Measurements from ENCODE around the gene TBC1D10A. TPM values are rescaled to one million over a fixed set of nuclear protein-coding genes. Genes with fewer than 3 reads are reported as not detected.

Gene TBC1D10A
- total RNA-seq, 1 experiment from 2014 or later = 24.3 TPM

DNA sequence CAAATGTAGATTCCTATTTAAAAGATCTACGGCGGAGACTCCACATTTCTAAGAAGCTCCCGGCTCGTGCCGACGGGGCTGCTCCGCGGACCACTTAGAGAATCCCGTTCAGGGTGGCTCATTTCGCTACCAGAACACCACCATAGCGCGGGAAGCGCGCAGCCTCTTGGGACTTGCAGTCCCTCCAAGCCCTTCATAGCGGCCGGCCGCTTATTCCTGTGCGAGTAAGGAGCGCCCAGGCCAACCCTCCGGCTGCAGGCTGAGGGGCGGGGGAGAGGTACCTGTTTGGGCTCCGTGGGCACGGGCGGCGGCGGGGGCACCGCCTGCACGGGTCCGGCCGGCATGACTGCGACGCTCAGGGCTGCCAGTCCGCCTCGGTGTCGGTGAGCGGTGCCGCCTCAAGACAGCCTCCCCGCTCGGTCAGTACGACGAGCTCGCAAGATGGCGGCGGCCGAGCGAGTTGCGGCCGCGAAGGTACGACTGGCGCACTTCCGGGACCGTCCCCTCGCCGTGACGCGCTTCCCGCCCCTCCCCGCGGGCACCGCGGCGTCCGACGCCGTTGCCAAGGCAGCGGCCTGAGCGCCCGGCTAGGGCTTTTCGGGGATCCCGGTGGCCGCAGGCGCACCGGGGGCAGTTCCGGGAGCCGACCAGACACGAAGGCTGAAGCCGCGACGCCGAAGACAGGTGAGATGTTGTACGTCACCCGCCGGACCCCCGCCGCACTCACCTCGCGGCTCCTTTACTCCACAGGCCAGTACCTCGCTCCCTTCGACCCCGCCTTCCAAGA is 29.9 kb upstream of the TBC1D10A start, which contains the start of the genes CCDC157 and SF3A1:
Gene CCDC157, plus strand, starts transcription at position 559 of the 787 bp plus-strand sequence. CDS start 8,994 bp downstream, outside the sequence.
Gene SF3A1, minus strand, starts transcription at position 446 of the 787 bp plus-strand sequence. Its CDS starts 102 bp downstream, at position 344.
- TSS peak; percentile 67 for BruUV-seq (replicated peaks)
- Histone ChIP-seq H3K9me3 (ENCODE audit: insufficient read depth, low read depth) (no peaks in the 10 kb centered on the region), H3K4me3 (peak within 1 kb of the TSS; percentile 90), H2AFZ (peak within 1 kb of the TSS; percentile 89), H4K20me1 (ENCODE audit: insufficient read depth) (peaks cover 36% of the 10 kb centered on the region), H3K79me2 (ENCODE audit: low read depth) (peaks cover 47% of the 10 kb centered on the region), H3K36me3 (ENCODE audit: low read depth) (peaks cover 14% of the 10 kb centered on the region; the same call in 1 of the 2 replicates), H3F3A (ENCODE audit: insufficient read depth, low read depth) (peaks cover 3% of the 10 kb centered on the region; the same call in 1 of the 2 replicates), H3K4me1 (replicated peaks; ENCODE audit: insufficient read depth) (peaks cover 18% of the 10 kb centered on the region), H3K27me3 (ENCODE audit: insufficient read depth, low read depth) (no peaks in the 10 kb centered on the region), H3K4me2 (peak within 1 kb of the TSS; percentile 92), H3K27ac (peak within 1 kb of the TSS; percentile 74), H3K9me2 (ENCODE audit: insufficient read depth) (no peaks in the 10 kb centered on the region)
- peak; percentile 80 to 84 for DNase-seq
- TF ChIP-seq, protein P1, sequence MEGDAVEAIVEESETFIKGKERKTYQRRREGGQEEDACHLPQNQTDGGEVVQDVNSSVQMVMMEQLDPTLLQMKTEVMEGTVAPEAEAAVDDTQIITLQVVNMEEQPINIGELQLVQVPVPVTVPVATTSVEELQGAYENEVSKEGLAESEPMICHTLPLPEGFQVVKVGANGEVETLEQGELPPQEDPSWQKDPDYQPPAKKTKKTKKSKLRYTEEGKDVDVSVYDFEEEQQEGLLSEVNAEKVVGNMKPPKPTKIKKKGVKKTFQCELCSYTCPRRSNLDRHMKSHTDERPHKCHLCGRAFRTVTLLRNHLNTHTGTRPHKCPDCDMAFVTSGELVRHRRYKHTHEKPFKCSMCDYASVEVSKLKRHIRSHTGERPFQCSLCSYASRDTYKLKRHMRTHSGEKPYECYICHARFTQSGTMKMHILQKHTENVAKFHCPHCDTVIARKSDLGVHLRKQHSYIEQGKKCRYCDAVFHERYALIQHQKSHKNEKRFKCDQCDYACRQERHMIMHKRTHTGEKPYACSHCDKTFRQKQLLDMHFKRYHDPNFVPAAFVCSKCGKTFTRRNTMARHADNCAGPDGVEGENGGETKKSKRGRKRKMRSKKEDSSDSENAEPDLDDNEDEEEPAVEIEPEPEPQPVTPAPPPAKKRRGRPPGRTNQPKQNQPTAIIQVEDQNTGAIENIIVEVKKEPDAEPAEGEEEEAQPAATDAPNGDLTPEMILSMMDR (conservative IDR thresholded peaks at IDR 0.05) = no peak; the same call in 1 of the 2 replicates
- no peak for TF ChIP-seq EZH2 (IDR thresholded peaks at IDR 0.05; ENCODE audit: low read depth)
- CTCF ChIA-PET = interaction anchor here (0.7 to 0.9 kb wide), 3 partner anchors 69 to 851 kb away, joined by 3 to 5 read pairs (median 3); no protein-coding TSS in a partner anchor
- intact Hi-C loops (cut with micrococcal nuclease; ENCODE audit: unreplicated experiment) = loop anchor here (2.0 kb wide), 2 partner anchors 58 to 68 kb away; partner anchors contain the start of gene CASTOR1
- POLR2A ChIA-PET (ENCODE audit: unreplicated experiment) = interaction anchor here (0.5 to 1.0 kb wide), 8 partner anchors 29 to 160 kb away, joined by 3 to 7 read pairs (median 4); no protein-coding TSS in a partner anchor

DNA sequence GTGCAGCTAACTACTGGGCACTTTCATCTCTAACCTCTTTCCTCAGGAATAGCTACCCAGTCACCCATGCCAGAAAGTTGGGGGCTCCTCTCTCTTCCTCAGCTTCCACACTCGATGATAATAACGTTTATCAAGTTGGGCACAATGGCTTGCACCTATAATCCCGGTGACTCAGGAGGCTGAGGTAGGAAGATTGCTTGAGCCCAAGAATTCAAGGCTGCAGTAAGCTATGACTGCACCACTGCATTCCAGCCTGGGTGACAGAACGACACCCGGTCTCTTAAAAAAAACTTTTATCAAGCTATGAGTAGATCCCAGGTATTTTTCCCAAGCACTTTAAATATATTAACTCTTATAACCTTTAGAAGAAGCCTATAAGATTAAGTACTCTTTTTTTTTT is 27.9 kb upstream of the TBC1D10A start:
- no peak for DNase-seq
- BruUV-seq (replicated peaks) = no TSS peak
- peaks cover 28% of the 10 kb centered on the region; the same call in 1 of the 2 replicates for H3K36me3 ChIP-seq (ENCODE audit: low read depth)

DNA sequence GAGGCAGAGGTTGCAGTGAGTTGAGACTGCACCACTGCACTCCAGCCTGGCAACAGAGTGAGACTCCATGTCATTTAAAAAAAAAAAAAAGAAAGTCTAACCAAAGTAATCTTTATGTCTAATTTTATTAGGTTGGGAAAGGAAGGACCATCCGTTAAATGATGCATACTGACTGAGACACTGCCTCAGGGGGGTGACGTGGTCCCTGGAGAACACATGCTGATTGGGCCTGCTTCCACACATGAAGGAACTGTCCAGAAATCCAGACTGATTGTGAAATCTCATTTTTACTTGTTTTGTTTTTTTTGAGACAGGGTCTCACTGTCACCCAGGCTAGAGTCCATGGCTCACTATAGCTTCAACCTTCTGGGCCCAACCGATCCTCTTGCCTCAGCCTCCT is 24.5 kb upstream of the TBC1D10A start:
- BruUV-seq (replicated peaks) = no TSS peak
- TF ChIP-seq, protein P1 (conservative IDR thresholded peaks at IDR 0.05) = no peak
- no peak for TF ChIP-seq EZH2 (IDR thresholded peaks at IDR 0.05; ENCODE audit: low read depth)
- Histone ChIP-seq H3F3A (ENCODE audit: insufficient read depth, low read depth) (0 out of 2 replicates have a peak, but pooled peaks cover 15% of the 10 kb centered on the region), H3K27ac (no peak overlapping the region), H3K36me3 (ENCODE audit: low read depth) (peaks cover 35% of the 10 kb centered on the region; the same call in 1 of the 2 replicates), H4K20me1 (ENCODE audit: insufficient read depth) (peaks cover 75% of the 10 kb centered on the region), H3K79me2 (ENCODE audit: low read depth) (peaks cover 85% of the 10 kb centered on the region), H3K4me2 (no peak overlapping the region), H3K9me3 (ENCODE audit: insufficient read depth, low read depth) (no peaks in the 10 kb centered on the region), H3K4me3 (no peak overlapping the region), H3K27me3 (ENCODE audit: insufficient read depth, low read depth) (no peaks in the 10 kb centered on the region), H2AFZ (no peak overlapping the region), H3K9me2 (ENCODE audit: insufficient read depth) (no peaks in the 10 kb centered on the region), H3K4me1 (replicated peaks; ENCODE audit: insufficient read depth) (peaks cover 10% of the 10 kb centered on the region)
- intact Hi-C loops (cut with micrococcal nuclease; ENCODE audit: unreplicated experiment) = no loop called here
- POLR2A ChIA-PET (ENCODE audit: unreplicated experiment) = no interaction called here
- CTCF ChIA-PET = no interaction called here
- no peak for DNase-seq

More for the DNA sequence above, 27.9 kb upstream of the TBC1D10A start:
- no peak overlapping the region for H2AFZ ChIP-seq
- peaks cover 18% of the 10 kb centered on the region for H3K4me1 ChIP-seq (replicated peaks; ENCODE audit: insufficient read depth)
- peaks cover 65% of the 10 kb centered on the region for H3K79me2 ChIP-seq (ENCODE audit: low read depth)
- H3K27me3 ChIP-seq (ENCODE audit: insufficient read depth, low read depth) = no peaks in the 10 kb centered on the region
- 0 out of 2 replicates have a peak, but pooled peaks cover 10% of the 10 kb centered on the region for H3F3A ChIP-seq (ENCODE audit: insufficient read depth, low read depth)
- CTCF ChIA-PET = no interaction called here
- H3K9me3 ChIP-seq (ENCODE audit: insufficient read depth, low read depth) = no peaks in the 10 kb centered on the region
- H3K4me2 ChIP-seq = peak overlapping the region; percentile 86
- no peak overlapping the region for H3K4me3 ChIP-seq
- H3K27ac ChIP-seq = no peak overlapping the region
- no peak for TF ChIP-seq EZH2 (IDR thresholded peaks at IDR 0.05; ENCODE audit: low read depth)
- TF ChIP-seq, protein P1 (conservative IDR thresholded peaks at IDR 0.05) = no peak
- intact Hi-C loops (cut with micrococcal nuclease; ENCODE audit: unreplicated experiment) = no loop called here
- H3K9me2 ChIP-seq (ENCODE audit: insufficient read depth) = no peaks in the 10 kb centered on the region
- POLR2A ChIA-PET (ENCODE audit: unreplicated experiment) = no interaction called here
- H4K20me1 ChIP-seq (ENCODE audit: insufficient read depth) = peaks cover 46% of the 10 kb centered on the region

All from PC-9 (cell line).